Endothelial cell of umbilical vein (primary cell): ENCODE data around the gene TREH. TPM values are rescaled to one million over a fixed set of nuclear protein-coding genes. Genes with fewer than 3 reads are reported as not detected.

Experiments used
- BruUV-seq: library from RNA; stranded (reverse); fragments of 400-500 nt; replicated peaks from 2 replicates; lab custom pipeline; 2021; lab: Mats Ljungman, UMichigan
- CTCF ChIA-PET: fragments of 300-600, 350-600 bp; sonication (Branson Sonifier 250); formaldehyde crosslinking; loops from one replicate; lab custom pipeline; 2021; ENCODE audit warnings: antibody characterized with exemption, inconsistent platforms; lab: Charles Lee
- POLR2A ChIA-PET: fragments of 300-600, 350-600 bp; sonication (Branson Sonifier 250); formaldehyde crosslinking; loops from one replicate; lab custom pipeline; 2021; ENCODE audit warnings: antibody characterized with exemption, inconsistent platforms; lab: Charles Lee
- DNase-seq: peaks from one replicate; pipeline ENCODE4 v3.0.0-alpha.2; 2011; ENCODE audit warnings: low read depth, low spot score
- FAIRE-seq: peaks from 2 replicates; lab custom pipeline; 2011; peaks lifted over from hg19 to GRCh38; lab: Jason Lieb, UNC
- H2AFZ ChIP-seq: 2 replicates; pipeline ENCODE4 v1.6.0; 2012; ENCODE audit warnings: low read depth, low read length, control low read depth, inconsistent platforms
- H3K27ac ChIP-seq: 2 replicates; pipeline ENCODE4 v1.5.1; 2011; ENCODE audit warnings: low read depth, mild to moderate bottlenecking, control low read depth, low read length, moderate library complexity; ENCODE audit not compliant: insufficient read depth
- H3K27me3 ChIP-seq, 2 experiments: 2 replicates each; pipeline versions ENCODE4 v1.6.0 to v1.6.1; 2011; ENCODE audit warnings: low read length in 2 of 2, mixed read lengths in 1 of 2; ENCODE audit not compliant: control insufficient read depth in 2 of 2, insufficient read depth in 2 of 2
- H3K36me3 ChIP-seq, 2 experiments: 2 replicates in 1 of 2; 3 replicates in 1 of 2; pipeline ENCODE4 v1.5.1; 2011; ENCODE audit warnings: low read length in 2 of 2, mild to moderate bottlenecking in 1 of 2, moderate library complexity in 1 of 2; ENCODE audit not compliant: control insufficient read depth in 2 of 2, insufficient read depth in 2 of 2; ENCODE audit errors: extremely low read depth in 1 of 2
- H3K4me1 ChIP-seq: 3 replicates; pipeline ENCODE4 v1.5.1; 2011; ENCODE audit warnings: mild to moderate bottlenecking, low read length; ENCODE audit not compliant: control insufficient read depth, insufficient read depth; ENCODE audit errors: extremely low read depth
- H3K4me2 ChIP-seq: 2 replicates; pipeline ENCODE4 v1.6.1; 2011; ENCODE audit warnings: low read length, control low read depth, mixed read lengths; ENCODE audit not compliant: insufficient read depth
- H3K4me3 ChIP-seq, 3 experiments: fragments of 200-600 bp in 1 of 3; sonication (generic), shearing (Covaris generic) in 1 of 3; replicated peaks in 1 of 3; 2 replicates each; pipeline ENCODE4 v1.5.1; 2011 to 2016; ENCODE audit warnings: control low read depth in 3 of 3, low read length in 3 of 3, mild to moderate bottlenecking in 2 of 3, inconsistent platforms in 1 of 3, low read depth in 1 of 3, moderate library complexity in 1 of 3; ENCODE audit not compliant: insufficient read depth in 1 of 3
- H3K79me2 ChIP-seq: 2 replicates; pipeline ENCODE4 v1.6.0; 2012; ENCODE audit warnings: low read length, inconsistent platforms; ENCODE audit not compliant: control insufficient read depth, insufficient read depth
- H3K9ac ChIP-seq: replicated peaks from 2 replicates; pipeline ENCODE3; 2011; ENCODE audit warnings: low read length, control low read depth; ENCODE audit not compliant: insufficient read depth; ENCODE audit errors: extremely low read depth
- H3K9me1 ChIP-seq: replicated peaks from 3 replicates; pipeline ENCODE4 v1.6.0; 2011; ENCODE audit warnings: mild to moderate bottlenecking, low read length; ENCODE audit not compliant: control insufficient read depth, insufficient read depth; ENCODE audit errors: extremely low read depth
- H3K9me3 ChIP-seq: replicated peaks from 2 replicates; pipeline ENCODE4 v1.5.1; 2012; ENCODE audit warnings: low read length, inconsistent platforms; ENCODE audit not compliant: control insufficient read depth, insufficient read depth
- H4K20me1 ChIP-seq: replicated peaks from 2 replicates; pipeline ENCODE3; 2011; ENCODE audit warnings: mild to moderate bottlenecking, low read length; ENCODE audit not compliant: control insufficient read depth, insufficient read depth; ENCODE audit errors: extremely low read depth
- EZH2 ChIP-seq: IDR thresholded peaks from 2 replicates; pipeline ENCODE4 v1.6.1; 2012; ENCODE audit warnings: borderline replicate concordance, low read depth, mild to moderate bottlenecking, moderate library complexity, low read length, inconsistent platforms; ENCODE audit not compliant: severe bottlenecking
- FOS ChIP-seq: IDR thresholded peaks from 2 replicates; pipeline ENCODE4 v1.6.1; 2011; ENCODE audit warnings: mild to moderate bottlenecking, low read length, moderate library complexity, borderline replicate concordance; ENCODE audit not compliant: insufficient read depth
- GATA2 ChIP-seq: IDR thresholded peaks from 2 replicates; pipeline ENCODE4 v1.7.0; 2011; ENCODE audit warnings: low read depth, mild to moderate bottlenecking, moderate library complexity, mixed read lengths, low read length; ENCODE audit not compliant: insufficient read length, insufficient read depth
- JUN ChIP-seq: IDR thresholded peaks from 2 replicates; pipeline ENCODE4 v1.6.1; 2011; ENCODE audit warnings: borderline replicate concordance, low read depth; ENCODE audit not compliant: insufficient read length, insufficient read depth
- MAX ChIP-seq: IDR thresholded peaks from 2 replicates; pipeline ENCODE4 v1.6.1; 2011; ENCODE audit not compliant: insufficient read depth, insufficient read length
- MYC ChIP-seq: IDR thresholded peaks from one replicate; pipeline ENCODE4 v1.6.1; 2011; ENCODE audit warnings: mild to moderate bottlenecking, low read depth, low read length
- POLR2A ChIP-seq: IDR thresholded peaks from 2 replicates; pipeline ENCODE4 v1.6.1; 2012; ENCODE audit warnings: low read depth, mild to moderate bottlenecking, control low read depth, low read length
- POLR2AphosphoS5 ChIP-seq: IDR thresholded peaks from 2 replicates; pipeline ENCODE4 v1.6.1; 2012; ENCODE audit warnings: low read depth, mild to moderate bottlenecking, control low read depth, low read length, moderate library complexity; ENCODE audit not compliant: insufficient read depth
- dilution Hi-C: fragments of 300-500 bp; cut with MboI; formaldehyde crosslinking; loops from one replicate; pipeline ENCODE4 v1.15.0; 2019; ENCODE audit warnings: low sequenced_read_pairs; ENCODE audit not compliant: extremely low pct_ligation_motif_present
- intact Hi-C: fragments of 100-400 bp; cut with micrococcal nuclease; formaldehyde crosslinking; loops from one replicate; pipeline ENCODE4 v1.10.0; 2022
- polyA plus RNA-seq, 4 experiments: library from polyadenylated mRNA; depleted of rRNA in 3 of 4; stranded (reverse) in 3 of 4; unstranded in 1 of 4; fragments of >200 nt; gene quantifications; 2 replicates each; pipeline versions ENCODE4 v1.2.1 to v1.2.3, GENCODE V29; 2011 to 2012; ENCODE audit warnings: missing spikeins in 1 of 4
- total RNA-seq: library from RNA; stranded (reverse); gene quantifications from 2 replicates; pipeline ENCODE4 v1.2.3, GENCODE V29; 2021
- TF ChIP-seq, protein P1 (sequence below), 2 donors: IDR thresholded peaks; 1 replicate in 1 of 2; 2 replicates in 1 of 2; pipeline ENCODE4 v1.5.1; 2011; ENCODE audit warnings: low read length in 2 of 2, mild to moderate bottlenecking in 2 of 2, moderate library complexity in 2 of 2, control low read depth in 1 of 2, inconsistent platforms in 1 of 2, low read depth in 1 of 2; ENCODE audit not compliant: insufficient read depth in 1 of 2; ENCODE audit errors: extremely low read depth in 1 of 2

TREH gene
- total and polyA plus RNA-seq, 2 donors (not counting 3 experiments of a cell fraction or from before 2014, with no cell fraction given), result not detected

DNA sequence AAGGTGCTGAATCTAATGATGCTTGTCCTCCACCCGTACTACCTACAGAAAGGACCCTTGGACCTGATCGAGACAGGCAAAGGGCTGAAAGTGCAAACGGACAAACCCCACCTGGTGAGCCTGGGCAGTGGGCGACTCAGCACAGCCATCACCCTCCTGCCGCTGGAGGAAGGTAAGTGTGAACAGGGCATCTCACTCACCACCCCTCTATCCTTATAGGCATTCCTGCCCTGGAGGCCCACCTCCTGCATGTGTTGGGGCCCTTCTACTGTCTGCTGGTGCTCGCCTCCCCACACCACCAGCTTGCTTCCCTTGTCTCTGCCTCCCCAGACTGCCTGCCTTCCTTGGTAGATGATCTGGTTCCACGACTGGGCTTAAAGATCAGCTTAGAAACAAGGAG lies 64.9 kb downstream of the TREH start:
- no peak for TF ChIP-seq MYC
- no peak for TF ChIP-seq FOS
- TF ChIP-seq GATA2, result no peak
- TF ChIP-seq EZH2, result no peak
- TF ChIP-seq POLR2A, result no peak
- TF ChIP-seq MAX, result no peak
- TF ChIP-seq JUN, result no peak
- no peak for TF ChIP-seq POLR2AphosphoS5
- TF ChIP-seq, protein P1, sequence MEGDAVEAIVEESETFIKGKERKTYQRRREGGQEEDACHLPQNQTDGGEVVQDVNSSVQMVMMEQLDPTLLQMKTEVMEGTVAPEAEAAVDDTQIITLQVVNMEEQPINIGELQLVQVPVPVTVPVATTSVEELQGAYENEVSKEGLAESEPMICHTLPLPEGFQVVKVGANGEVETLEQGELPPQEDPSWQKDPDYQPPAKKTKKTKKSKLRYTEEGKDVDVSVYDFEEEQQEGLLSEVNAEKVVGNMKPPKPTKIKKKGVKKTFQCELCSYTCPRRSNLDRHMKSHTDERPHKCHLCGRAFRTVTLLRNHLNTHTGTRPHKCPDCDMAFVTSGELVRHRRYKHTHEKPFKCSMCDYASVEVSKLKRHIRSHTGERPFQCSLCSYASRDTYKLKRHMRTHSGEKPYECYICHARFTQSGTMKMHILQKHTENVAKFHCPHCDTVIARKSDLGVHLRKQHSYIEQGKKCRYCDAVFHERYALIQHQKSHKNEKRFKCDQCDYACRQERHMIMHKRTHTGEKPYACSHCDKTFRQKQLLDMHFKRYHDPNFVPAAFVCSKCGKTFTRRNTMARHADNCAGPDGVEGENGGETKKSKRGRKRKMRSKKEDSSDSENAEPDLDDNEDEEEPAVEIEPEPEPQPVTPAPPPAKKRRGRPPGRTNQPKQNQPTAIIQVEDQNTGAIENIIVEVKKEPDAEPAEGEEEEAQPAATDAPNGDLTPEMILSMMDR (IDR thresholded peaks at IDR 0.05; ENCODE audit: extremely low read depth in 1 of 2, insufficient read depth in 1 of 2, low read depth in 1 of 2, low read length in 2 of 2), result no peak
- Histone ChIP-seq H3K27ac (no peak overlapping the region), H3K9ac (no peak overlapping the region), H3K9me3 (no peaks in the 10 kb centered on the region), H2AFZ (no peak overlapping the region), H3K4me2 (no peak overlapping the region), H3K4me3 (no peak overlapping the region), H3K36me3 (peaks cover 10 to 21% of the 10 kb centered on the region in 2 experiments), H3K4me1 (peaks cover 71% of the 10 kb centered on the region), H3K9me1 (no peaks in the 10 kb centered on the region), H3K79me2 (peaks cover 39% of the 10 kb centered on the region), H4K20me1 (no peaks in the 10 kb centered on the region), H3K27me3 (no peaks in the 10 kb centered on the region)
- dilution Hi-C loops, result no loop called here
- FAIRE-seq, result no peak
- BruUV-seq, result no TSS peak
- no peak for DNase-seq
- POLR2A ChIA-PET, result no interaction called here
- CTCF ChIA-PET, result no interaction called here
- intact Hi-C loops, result loop anchor here (5.0 kb wide), 1 partner anchor 178 kb away; the partner anchor contains the start of gene DDX6
